GM21423 (cell line): Measurements from ENCODE around the gene TEDC2.
"Not testable (repeated sequence)": the region's sequence is repeated elsewhere in the genome, so short reads cannot be mapped to it uniquely, and the experiment has no call there.

ENCODE experiments used
- ATAC-seq: cut with Tn5 transposase; IDR thresholded peaks from one replicate; pipeline ENCODE4 v1.9.1; 2021; ENCODE audit warnings: mild to moderate bottlenecking, moderate library complexity; ENCODE audit not compliant: unreplicated experiment

The TEDC2 gene

DNA sequence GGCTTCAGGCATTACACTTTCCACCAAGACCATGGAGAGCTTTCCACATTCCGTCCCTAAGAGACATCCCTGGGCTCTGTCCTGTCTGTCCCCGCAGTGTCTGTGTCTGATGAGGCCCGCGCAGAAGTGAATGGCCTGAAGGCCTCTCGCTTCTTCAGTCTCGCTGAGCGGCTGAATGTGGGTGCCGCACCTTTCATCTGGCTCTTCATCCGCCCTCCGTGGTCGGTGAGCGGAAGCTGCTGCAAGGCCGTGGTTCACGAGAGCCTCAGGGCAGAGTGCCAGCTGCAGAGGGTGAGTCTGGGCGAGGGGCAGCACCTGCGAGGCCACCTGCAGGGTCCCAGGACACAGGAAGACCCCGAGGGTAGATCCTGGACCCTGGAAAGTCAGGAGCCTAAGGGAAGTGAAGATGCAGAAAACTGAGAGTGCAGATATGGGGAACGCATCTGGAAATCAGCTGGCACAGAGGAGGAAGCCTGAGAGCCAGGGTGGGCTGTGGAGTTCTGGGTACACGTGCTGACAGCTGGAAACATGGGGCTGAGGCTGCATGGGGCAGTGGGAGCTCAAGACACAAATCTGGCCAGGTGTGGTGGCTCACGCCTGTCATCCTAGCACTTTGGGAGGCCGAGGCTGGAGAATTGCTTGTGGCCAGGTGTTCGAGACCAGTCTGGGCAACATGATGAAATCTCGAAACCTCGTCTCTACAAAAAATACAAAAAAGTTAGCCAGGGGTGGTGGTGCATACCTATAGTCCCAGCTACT is 22.7 kb upstream of the TEDC2 start:
- ATAC-seq = no peak

DNA sequence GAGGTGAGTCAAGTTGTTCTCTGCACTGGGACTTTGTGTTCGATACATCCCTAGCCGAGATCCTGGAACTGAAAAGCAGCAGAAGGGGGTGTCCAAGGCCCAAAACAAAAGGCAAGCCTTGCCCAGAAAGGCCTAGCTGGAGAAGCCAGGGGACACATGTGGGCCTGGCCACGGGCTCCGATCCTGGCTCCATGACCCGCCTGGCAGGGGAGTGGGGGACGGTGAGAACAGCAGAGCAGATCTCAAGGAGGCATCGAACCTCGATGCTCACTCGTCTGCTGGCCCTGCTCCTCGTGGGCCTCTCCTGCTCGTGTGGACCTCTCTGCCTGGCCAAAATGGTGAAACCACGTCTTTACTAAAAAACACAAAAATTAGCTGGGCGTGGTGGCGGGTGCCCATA is 21.8 kb upstream of the TEDC2 start:
- ATAC-seq = no peak

DNA sequence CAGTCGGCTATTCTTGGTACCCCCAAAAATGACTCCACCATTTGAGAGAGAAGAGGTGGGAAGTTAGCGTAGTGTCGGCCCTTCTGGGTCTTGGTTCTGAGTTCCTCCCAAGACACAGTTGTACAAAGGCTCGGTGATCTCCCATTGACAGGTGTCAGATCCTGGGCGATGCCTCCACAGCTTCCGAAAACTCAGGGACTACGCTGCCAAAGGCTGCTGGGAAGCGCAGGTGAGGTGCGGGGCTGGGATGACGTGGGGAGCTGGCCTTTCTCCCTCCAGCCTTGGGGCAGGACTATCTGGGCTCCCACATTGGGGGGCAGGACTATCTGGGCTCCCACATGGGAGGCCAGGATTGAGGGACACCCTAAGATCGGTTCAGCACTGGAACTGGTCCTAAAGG is 20.3 kb upstream of the TEDC2 start:
- ATAC-seq = no peak

DNA sequence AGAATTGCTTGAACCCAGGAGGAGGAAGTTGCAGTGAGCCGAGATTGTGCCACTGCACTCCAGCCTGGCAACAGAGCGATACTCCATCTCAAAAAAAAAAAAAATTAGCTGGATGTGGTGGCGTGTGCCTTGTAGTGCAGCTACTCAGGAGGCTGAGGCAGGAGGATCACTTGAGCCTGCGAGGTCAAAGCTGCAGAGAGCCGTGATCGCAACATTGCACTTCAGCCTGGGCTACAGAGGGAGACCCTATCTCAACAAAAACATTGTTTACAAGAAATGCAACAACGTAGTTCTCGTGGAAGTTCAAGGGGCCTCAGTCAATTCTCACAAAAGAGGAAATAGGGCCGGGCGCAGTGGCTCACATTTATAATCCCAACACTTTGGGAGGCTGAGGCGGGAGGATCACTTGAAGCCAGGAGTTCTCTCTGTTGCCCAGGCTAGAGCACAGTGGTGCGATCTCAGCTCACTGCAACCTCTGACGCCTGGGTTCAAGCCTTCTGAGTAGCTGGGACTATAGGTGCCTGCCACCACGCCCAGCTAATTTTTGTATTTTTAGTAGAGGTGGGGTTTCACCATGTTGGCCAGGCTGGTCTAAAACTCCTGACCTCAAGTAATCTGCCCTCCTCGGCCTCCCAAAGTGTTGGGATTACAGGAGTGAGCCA is 18.6 kb upstream of the TEDC2 start:
- ATAC-seq = not testable (repeated sequence)

DNA sequence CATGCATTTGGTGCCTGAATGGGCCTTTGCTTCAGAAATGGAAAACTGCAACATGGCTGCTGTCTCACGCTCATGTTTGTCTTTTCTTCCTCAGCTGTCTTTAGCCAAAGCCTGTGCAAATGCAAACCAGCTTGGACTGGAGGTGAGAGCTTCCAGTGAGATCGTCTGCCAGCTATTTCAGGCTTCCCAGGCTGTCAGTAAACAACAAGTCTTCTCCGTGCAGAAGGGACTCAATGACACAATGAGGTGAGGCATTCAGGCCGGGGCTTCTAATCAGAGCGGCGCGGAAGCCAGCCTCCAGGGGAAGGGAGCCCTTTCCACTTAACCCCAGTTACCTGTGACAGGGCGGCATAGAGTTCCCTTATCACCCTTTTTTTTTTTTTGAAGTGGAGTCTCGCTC is 16.4 kb upstream of the TEDC2 start:
- no peak for ATAC-seq

DNA sequence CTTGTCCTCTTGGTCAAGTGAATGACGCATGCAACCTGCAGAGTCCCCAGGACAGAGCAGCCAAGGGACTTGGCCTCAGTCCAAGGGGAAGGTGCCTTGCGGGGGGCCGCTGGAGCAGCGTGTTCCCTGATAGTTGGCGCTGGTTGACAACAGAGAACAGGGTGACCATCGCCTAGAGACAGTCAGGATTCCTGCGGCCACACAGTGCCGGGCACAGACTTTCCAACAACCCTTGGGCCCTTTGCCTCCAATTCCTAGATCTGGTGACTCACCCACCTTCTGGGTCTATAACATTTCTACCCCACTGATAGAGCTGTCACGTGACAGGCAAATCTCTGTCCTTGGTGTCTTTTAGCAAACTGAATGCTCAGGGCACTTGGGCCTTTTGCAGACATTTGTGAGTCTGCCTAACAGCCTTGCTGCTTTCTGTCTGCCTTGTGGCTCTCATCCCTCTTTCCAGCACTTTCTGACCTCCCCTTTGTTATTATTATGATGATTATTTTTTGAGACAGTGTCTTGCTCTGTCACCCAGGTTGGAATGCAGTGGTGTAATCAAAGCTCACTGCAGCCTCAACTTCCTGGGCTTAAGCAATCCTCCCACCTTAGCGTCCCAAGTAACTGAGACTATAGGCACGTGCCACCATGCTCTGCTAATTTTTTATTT is 11.9 kb upstream of the TEDC2 start:
- ATAC-seq = no peak

DNA sequence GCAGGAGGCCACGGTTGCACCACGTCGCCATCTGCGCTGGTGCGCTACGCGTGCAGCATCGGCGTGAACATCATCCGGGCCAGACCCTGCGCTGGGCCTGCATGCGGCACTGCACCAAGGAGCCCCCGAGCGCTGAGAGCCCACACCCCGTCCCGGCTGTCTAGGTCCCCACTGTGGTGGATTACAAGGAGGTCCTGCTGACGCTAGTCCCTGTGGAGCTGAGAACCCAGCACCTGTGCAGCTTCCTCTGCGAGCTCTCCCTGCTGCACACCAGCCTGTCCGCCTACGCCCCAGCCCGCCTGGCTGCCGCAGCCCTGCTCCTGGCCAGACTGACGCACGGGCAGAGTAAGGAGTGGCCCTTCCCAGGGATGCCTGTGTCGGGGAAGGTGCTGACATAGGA is 10.8 kb upstream of the TEDC2 start:
- no peak for ATAC-seq

DNA sequence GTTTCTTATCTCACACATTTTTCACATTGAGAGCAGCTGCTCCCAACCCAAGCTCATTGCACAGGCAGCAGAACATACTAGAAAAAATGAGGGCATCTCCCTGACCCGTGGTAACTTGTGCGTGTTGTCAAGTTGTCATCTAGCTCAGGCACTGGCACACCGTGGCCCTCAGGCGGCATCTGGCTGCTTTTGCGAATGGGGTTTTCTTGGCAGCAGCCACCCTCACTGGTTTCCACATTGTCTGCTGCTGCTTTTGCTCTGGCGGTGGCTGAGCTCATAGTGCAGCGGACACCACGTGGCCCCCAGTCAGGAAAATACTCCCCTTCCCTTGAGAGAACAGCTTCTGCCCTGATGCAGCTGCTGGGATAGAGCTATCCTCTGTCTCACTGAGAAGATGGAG is 9.4 kb upstream of the TEDC2 start:
- no peak for ATAC-seq

DNA sequence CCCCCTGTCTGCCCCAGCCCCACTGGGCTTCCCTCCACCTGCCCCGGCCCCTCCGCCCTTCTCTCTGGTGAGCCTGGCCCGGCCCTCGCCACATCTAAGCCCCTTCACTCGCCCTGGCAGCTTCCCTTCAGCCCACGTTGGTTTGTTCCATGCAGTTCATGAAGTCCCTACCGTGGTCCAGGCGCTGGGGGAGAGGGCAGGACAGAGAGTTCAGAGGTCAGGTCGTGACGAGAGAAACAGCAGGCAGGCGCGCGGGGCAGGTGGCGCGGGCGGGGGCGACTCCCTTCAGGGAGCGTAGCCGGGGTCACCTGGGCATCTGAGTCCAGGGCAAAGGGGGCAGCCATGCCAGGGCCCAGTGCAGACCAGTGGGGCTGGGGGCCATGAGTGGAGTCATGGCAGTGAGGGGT is 8.9 kb upstream of the TEDC2 start:
- no peak for ATAC-seq

DNA sequence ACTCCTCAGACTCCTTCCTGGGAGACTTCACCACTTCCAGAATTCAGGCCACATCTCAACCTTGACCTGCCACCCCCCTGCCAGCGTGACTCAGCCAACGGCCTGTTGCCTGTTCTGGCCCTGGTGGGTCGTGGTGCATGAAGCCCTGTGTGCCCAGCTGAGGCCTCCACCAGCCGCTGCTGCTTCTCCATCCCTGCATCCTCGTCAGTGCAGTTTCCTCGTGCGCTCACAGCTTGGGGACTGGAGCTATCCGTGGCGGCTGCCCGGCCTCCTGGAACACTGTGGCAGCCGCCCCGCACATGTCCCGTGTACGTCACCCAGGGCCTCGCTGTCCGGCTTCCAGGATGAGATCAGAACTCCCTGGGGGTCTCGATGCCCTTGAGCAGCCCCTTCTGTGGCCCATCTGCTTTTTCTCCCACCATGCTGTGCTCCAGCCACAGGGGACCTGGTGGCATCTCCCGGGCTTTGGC is 8.0 kb upstream of the TEDC2 start:
- ATAC-seq = no peak

DNA sequence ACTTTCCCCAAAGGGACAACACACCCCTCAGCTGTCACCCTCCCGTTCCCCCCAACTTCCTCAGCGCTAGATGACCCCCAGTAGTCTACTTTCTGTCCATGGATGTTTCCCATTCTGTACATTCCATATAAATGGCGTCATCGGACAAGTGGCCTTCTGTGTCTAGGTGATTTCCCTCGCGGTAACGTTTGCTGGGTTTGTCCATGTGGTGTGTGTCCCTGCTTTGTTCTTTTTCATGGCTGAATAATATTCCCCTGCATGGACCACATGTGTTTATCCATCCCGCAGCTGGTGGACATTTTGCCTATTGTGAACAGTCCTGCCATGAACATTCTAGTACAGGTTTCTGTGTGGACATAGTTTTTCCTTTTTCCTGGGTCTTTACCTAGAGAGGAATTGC is 7.3 kb upstream of the TEDC2 start:
- no peak for ATAC-seq

DNA sequence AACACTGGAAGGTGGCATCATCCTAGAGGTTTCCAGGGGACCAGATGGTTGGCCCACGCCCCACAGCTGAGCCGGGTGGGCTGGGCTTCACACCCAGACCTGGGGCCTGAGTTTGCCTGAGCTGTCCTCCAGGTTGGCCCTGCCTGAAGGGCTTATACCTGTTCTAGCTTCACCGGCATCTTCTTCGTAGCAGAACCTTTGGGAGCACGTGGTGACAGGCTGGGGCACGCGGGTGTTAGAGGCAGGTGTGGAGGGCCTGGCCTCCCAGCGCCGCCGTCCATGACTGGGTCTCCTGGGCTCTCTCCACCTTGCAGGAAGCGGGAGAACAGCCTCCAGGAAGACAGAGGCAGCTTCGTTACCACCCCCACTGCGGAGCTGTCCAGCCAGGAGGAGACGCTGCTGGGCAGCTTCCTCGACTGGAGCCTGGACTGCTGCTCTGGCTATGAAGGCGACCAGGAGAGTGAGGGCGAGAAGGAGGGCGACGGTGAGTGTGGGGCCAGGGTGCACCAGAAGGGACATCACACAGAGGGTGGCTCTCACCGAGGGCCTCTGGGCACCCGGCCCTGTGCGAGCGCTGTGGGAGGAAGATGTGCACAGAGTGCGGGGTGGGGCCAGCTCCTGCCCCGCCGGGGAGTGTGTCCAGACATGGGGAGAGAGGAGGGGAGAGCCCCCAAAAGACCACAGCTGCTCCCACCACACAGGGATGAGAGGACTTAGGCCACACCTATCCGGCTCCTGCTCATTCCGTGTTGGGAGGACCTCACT is 4.6 kb upstream of the TEDC2 start:
- ATAC-seq = no peak

DNA sequence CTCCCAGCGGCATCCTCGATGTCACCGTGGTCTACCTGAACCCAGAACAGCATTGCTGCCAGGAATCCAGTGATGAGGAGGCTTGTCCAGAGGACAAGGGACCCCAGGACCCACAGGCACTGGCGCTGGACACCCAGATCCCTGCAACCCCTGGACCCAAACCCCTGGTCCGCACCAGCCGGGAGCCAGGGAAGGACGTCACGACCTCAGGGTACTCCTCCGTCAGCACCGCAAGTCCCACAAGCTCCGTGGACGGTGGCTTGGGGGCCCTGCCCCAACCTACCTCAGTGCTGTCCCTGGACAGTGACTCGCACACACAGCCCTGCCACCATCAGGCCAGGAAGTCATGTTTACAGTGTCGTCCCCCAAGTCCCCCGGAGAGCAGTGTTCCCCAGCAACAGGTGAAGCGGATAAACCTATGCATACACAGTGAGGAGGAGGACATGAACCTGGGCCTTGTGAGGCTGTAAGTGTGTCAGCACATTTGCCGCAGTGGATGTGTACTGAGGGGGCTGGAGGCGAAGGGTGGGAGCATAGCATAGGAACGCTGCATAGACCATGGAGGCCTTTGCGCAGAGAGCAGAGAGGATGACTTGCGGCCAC is 3.3 kb upstream of the TEDC2 start:
- no peak for ATAC-seq

DNA sequence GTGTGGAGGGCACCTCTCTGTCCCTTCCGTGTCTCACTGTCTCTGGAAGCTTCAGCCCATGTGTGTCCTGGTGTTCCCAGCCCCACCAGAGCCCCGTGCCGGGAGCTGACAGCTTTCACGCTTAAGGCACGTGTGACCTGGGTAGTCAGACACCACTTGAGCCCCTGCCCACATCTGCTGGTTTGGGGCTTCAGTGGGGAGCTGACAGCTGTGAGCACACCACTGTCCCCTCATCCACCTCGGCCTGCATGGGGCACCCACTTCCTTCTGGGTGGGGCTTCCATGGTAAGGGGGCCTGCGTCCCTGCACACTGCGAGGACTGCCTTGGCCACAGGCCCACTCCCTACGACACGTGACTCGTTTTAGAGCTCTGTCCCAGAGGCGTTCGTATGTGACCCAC is 2.6 kb upstream of the TEDC2 start:
- ATAC-seq = no peak

DNA sequence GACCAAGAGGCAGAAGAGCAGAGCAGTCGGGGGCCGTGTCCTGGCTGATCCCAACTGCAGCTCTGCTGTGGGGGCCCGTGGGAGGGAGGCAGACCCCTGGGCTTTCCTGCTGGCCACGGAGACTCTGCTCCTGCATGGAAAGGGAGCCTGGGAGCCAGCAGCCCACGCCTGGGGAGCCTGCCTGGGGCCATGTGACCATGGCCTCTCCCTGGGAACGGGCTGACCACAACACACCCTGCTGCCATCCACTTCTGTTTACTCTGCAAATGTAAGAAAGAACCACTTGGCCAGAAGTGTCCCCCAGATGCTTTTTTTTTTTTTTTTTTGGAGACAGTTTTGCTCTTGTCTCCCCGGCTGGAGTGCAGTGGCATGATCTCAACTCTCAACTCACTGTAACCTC is 2.0 kb upstream of the TEDC2 start:
- no peak for ATAC-seq

DNA sequence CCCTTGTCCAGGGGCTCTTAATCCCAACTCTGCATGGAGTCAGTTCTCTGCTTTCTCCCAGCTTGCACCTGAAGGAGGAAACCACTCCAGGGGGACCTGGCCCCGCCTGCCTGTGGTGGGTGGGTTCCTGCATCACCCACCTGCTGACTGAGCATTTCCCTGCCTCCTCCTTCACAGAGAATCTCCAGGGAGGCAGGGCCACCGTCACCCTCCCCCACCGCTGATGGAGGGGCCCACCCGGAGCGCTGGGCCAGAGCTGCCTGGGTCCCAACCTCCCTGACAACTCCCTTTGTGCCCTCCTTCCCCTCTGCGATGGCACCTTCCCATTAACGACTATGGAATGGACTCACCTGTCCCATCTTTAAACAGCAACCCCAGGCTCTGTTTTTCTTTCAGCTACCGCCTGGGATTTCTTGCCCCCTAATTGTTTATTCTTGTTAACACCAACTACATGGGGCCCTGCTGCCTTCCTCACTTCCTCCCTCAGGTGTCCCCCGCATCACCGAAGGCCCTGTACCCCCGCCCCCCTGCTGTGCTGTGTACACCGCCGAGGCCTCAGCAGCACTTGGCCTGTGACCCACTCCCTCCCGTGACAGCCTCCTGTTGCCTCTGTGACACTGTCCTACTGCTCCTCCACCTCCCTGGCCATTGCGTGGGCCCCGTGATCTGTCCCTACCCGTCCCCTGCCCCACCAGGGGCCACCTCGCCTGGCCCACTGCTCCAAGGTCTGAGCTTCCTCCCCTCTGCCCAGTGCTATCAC is 842 bp upstream of the TEDC2 start:
- no peak for ATAC-seq

DNA sequence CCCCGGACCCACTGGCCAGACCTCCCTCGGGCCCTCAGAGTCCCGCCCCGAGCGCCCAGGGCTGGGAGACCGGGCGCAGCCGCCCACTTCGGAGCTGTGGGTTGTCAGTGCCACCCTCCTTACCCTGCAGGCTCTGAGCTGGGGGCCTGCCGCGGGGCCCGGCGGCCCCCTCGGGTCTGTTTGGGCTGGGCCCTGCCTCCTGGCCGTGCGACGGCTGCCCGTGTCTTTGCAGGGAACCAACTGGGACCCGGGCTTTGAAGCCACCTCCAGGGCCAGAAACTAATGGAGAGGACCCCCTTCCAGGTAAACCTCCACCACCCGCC is 443 bp downstream of the TEDC2 start:
- no peak for ATAC-seq

DNA sequence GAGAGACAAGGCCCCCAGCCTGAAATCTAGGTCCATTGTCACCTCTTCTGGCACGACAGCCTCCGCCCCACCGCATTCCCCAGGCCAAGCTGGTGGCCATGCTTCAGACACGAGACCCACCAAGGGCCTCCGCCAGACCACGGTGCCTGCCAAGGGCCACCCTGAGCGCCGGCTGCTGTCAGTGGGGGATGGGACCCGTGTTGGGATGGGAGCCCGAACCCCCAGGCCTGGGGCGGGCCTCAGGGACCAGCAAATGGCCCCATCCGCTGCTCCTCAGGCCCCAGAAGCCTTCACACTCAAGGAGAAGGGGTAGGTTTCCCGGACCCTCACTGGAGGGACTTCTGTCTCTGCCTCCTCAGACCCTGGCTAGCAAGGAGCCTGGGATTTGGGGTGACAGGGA is 1.0 kb downstream of the TEDC2 start:
- no peak for ATAC-seq

DNA sequence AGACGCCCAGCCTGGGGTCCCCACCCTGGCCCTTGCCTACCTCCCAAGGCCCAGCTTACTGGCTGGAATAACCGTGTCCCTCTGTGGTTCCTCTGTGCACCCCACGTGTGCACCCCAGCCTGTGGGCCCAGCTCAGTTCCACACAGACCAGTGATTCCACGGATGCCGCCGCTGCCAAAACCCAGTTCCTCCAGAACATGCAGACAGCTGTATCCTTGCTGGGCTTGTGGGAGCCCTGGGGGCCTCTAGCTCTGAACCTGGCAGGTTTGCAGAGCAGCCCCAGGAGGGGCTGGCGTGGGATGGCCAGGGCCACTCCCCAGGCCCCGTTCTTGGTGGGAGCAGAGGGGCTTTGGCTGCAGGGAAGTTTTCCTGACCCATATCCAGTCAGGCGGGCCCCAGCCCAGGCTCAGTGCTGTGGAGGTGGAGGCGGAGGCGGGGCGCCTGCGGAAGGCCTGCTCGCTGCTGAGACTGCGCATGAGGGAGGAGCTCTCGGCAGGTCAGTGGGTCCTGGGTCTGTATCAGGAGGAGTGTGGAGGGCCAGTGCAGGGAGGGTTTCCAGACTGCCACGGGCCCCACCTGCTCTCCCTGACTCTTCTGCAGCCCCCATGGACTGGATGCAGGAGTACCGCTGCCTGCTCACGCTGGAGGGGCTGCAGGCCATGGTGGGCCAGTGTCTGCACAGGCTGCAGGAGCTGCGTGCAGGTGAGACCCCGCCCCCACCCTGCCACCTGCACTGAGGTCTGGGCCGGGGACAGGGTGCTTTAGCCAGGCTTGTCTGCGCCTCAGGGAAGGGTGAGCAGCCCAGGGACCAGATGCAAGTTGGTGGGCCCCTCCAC is 2.3 kb downstream of the TEDC2 start:
- no peak for ATAC-seq

DNA sequence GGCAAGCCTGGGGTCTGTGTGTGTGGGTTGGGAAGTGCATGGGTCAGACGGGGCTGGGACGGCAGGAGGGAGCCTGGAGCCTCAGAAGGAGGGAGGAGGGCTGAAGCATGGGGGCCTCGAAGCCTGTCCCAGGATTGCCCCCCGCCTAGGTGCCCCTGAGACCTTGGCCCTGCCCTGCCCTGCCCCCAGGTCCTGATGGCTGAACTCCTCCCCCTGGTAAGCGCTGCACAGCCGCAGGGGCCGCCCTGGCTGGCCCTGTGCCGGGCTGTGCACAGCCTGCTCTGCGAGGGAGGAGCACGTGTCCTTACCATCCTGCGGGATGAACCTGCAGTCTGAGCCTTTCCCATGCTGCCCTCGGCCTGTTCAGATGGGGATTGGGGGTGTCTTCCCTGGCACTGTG is 4.4 kb downstream of the TEDC2 start:
- no peak for ATAC-seq
